HG03108 (cell line): ENCODE data around the gene FOXC1.

Experiments used
- ATAC-seq: cut with Tn5 transposase; IDR thresholded peaks from one replicate; pipeline ENCODE4 v1.9.1; 2021; ENCODE audit warnings: moderate library complexity; ENCODE audit not compliant: unreplicated experiment

FOXC1 gene

DNA sequence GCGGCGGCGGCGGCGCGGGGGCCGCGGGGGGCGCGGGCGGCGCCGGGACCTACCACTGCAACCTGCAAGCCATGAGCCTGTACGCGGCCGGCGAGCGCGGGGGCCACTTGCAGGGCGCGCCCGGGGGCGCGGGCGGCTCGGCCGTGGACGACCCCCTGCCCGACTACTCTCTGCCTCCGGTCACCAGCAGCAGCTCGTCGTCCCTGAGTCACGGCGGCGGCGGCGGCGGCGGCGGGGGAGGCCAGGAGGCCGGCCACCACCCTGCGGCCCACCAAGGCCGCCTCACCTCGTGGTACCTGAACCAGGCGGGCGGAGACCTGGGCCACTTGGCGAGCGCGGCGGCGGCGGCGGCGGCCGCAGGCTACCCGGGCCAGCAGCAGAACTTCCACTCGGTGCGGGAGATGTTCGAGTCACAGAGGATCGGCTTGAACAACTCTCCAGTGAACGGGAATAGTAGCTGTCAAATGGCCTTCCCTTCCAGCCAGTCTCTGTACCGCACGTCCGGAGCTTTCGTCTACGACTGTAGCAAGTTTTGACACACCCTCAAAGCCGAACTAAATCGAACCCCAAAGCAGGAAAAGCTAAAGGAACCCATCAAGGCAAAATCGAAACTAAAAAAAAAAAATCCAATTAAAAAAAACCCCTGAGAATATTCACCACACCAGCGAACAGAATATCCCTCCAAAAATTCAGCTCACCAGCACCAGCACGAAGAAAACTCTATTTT is 2.0 kb downstream of the FOXC1 start:
- no peak for ATAC-seq

DNA sequence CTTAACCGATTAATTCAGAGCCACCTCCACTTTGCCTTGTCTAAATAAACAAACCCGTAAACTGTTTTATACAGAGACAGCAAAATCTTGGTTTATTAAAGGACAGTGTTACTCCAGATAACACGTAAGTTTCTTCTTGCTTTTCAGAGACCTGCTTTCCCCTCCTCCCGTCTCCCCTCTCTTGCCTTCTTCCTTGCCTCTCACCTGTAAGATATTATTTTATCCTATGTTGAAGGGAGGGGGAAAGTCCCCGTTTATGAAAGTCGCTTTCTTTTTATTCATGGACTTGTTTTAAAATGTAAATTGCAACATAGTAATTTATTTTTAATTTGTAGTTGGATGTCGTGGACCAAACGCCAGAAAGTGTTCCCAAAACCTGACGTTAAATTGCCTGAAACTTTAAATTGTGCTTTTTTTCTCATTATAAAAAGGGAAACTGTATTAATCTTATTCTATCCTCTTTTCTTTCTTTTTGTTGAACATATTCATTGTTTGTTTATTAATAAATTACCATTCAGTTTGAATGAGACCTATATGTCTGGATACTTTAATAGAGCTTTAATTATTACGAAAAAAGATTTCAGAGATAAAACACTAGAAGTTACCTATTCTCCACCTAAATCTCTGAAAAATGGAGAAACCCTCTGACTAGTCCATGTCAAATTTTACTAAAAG is 2.7 kb downstream of the FOXC1 start:
- ATAC-seq: no peak

DNA sequence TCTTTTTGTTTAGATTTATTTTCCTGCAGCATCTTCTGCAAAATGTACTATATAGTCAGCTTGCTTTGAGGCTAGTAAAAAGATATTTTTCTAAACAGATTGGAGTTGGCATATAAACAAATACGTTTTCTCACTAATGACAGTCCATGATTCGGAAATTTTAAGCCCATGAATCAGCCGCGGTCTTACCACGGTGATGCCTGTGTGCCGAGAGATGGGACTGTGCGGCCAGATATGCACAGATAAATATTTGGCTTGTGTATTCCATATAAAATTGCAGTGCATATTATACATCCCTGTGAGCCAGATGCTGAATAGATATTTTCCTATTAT is 3.2 kb downstream of the FOXC1 start:
- ATAC-seq: no peak

DNA sequence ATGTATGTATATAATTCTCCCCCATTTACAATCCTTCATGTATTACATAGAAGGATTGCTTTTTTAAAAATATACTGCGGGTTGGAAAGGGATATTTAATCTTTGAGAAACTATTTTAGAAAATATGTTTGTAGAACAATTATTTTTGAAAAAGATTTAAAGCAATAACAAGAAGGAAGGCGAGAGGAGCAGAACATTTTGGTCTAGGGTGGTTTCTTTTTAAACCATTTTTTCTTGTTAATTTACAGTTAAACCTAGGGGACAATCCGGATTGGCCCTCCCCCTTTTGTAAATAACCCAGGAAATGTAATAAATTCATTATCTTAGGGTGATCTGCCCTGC is 3.6 kb downstream of the FOXC1 start:
- ATAC-seq: no peak

DNA sequence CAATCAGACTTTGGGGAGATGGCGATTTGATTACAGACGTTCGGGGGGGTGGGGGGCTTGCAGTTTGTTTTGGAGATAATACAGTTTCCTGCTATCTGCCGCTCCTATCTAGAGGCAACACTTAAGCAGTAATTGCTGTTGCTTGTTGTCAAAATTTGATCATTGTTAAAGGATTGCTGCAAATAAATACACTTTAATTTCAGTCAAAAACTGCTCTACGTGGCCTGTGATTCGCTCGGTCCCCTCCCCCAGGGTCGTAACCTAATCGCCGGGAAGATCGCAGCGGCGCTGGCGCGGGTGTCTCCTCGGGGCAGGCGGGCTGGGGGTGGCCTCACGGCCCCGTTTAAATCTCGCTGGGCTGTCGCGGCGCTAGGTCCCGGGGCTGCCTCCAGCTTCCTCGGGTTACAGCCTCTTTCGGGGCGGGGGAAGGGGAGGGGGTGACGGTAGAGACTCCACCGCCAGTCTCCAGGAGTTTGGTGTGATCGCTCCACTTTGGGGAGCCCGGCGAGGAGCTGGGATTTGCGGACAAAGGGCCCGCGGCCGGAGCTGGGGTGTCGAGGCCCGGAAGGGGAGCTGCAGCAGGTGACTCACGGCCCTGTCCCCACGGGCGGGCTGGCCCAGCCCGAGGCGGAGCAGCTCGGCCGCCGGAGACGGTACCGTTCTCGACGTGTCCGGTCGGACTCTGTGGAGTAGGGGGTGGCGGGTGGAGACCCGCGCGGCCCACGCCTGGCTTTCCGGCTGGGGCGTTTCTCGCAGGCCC is 4.2 kb downstream of the FOXC1 start:
- ATAC-seq: no peak

DNA sequence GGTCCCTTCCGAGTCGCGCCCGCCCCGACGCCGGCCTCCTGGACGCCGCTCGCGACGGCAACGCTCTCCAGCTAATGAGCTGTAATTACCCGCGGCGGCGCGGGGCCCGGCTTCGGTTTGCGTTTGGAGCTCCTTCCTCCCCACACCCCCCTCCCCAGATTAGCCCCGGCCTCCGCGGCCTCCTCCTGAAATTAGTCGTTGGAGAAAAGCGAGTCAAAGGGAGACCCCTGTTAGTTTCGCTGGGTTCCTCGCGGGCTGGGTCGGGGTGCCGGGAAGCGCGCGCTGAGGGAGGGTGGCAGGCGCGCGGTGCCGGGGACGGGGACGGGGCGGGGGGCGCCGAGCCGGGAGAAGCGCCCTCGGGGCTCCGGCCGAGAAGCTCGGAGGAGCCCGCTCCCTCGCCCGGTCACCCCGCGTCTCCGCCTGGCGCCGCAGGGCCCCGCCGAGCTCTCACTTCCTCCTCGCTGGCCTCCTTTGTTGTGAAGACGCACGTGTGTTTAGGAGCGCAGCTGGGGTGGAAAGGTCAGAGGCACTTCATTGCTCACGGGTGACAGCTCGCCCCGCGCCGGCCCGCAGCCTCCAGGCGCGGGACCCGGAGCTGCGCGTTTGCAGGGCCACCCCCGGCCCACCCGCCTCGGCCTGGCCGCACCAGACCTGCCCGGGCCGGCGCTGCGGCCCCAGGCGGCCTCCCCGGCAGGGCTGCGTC is 4.9 kb downstream of the FOXC1 start:
- no peak for ATAC-seq

DNA sequence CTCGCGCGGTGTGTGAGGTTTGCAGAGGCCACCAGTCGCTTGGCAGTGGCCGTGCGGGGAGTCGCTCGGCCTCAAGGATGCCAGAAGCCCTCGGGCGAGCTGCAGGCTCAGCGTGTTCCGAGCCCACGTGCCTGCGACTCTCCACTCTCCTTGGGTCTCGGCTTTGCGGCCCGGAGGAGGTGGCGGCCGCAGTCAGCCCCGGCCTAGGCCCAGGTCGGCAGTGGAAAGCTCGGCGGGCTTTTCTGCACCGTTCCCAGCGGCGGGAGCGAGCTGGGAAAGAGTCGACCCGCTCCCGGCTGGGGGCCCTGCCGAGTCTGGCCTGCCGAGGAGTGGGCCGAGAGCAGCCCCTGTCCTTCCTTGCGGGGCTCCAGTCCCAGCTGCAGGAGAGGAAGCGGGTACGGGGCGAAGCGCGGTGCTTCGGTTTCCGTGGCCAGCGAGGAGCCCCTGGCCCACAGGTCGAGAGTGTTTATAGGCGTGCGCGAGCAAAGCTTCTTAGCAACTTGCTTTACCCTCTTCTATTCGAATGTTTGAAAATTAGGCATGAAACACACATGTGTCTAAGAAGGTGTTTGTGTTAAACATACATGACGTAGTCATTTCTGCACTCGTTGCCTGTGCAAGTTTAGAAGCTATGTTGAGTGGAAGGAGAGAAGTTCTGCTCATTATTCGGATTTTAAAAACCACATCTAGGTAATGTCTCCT is 5.6 kb downstream of the FOXC1 start:
- ATAC-seq: no peak

DNA sequence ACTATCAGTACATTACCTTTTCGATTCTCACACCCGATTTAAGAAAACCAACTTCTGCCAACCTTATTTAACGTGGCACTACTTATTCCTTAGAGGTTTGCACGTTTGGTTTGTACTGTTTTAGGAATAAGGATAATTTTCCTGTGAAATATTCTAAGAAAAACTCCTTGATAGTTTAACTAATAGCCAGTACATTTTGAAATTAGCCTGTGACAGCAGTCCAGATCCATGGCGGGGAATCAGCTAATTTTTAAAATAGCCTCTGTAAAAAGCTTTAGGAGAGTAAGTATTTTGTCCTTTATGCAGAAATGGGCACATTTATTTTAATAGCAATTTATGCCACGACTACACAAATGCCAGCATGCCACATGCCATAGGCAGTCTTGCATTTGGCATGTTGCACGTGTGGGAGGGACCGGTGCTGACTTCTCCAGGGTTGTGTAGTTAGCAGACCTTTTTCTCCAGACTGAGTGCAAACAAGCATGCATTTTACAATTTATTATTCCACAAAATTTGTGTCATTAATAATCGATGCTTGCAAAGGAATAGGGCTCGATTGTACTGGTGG is 6.2 kb downstream of the FOXC1 start:
- no peak for ATAC-seq

DNA sequence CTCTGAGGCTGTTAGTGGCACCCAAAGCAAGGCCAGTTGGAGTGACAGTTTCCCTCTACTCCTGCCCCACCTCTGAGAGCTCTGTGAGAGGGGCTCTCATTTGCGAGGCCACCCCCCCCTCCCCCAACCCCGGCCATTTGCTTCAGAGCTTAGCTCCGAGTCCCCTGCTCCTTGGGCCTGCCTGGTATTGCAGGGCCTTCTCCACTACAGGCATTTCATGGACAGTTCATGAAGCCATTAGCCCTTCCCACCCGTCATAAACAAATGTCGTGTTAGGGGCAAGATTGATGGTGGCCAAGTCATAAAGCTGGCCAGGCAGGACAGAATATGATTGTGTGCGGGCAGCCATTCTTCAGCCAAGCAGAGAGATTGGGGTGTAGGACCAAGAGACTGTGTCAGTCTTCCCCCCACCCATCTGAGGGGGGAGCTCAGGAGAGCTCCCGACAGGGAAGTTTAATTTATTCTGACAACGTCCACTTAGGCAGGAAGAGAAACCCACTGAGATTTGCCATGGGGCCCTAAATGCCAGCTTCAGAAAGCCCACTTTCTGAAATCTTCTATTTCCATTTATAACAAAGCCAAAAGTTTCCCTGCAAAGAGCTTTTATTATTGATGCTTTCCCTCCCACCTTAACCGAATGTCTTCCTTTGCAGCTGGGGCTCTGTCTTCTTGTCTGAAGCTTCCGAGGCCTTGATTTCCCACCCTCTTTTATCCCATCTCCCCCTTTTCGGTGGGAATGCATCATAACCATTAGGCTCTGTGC is 7.2 kb downstream of the FOXC1 start:
- no peak for ATAC-seq

DNA sequence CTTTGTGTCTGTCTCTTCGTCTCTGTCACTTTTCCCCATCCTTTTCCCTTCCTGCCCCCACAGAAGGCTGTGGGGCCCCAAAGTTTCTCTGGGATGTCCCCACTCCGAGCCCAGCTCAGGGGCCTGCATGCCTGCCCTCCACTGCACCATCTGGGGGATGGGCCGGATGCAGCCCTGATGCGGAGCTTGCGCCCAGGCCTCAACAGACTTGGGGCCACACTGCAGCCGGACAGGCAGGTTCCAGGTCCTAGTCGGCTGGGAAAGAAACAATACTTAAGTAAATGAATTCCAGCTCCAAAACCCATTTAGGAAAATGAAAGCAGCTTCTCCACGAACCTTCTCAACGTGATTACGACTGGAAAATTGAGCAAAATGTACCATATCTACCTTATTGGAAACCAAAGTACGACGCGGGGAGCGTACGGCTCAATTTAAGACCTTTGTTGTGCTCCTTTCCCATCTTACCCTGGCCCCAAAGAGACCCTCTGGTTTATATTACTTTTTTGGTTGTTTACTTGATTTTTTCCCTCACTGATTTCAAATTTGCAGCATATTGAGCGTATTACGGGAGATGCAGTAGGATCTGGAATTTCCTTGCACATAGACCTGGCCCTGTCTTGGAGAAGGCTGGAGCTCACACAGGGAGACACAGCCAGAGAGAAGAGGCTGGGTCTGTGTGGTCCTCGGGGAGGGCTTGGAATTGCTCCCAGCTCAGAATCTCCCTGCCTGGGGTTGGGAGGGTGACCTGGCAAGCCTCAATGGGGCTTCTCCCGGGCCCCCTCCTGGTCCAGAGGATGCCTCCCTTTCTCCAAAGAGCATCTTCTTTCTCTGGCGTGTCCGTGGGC is 8.0 kb downstream of the FOXC1 start:
- no peak for ATAC-seq

DNA sequence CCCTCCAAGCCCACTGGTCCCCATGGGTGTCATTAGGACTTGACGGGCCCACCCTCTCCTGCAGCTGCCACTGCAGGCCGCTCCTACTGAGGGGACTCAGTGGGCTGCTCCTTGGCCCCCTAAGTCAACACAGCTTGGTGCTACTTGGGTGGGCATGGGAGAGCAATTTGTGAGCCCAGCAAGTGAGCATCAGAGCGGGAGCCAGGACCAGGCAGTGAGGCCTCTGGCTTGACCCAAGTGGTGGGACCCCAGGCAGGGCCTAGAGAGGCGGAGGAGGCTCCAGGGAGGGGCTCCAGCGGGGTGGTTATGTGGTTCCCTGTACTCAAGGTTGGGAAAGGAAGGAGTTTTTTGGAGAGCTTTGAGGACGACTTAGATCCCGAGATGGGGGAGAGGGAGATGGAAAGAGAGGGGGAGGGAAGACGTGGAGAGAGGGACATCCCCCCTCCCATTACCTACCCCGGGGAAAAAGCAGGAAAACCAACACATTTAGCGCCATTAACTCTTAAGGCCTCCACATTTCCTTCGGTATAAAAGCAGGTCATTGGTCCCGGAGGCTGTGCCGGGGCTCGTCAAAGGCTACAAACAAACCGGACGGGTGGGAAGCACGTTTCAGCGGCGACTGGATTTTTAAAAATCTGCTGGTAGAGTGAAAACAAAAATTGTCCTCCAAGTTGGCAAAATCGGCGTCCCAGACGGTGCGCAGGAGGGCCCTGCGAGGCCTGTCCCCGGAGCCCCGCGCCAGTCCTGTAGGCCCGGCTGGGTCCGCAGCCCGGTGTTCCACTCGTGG is 8.8 kb downstream of the FOXC1 start:
- ATAC-seq: no peak

DNA sequence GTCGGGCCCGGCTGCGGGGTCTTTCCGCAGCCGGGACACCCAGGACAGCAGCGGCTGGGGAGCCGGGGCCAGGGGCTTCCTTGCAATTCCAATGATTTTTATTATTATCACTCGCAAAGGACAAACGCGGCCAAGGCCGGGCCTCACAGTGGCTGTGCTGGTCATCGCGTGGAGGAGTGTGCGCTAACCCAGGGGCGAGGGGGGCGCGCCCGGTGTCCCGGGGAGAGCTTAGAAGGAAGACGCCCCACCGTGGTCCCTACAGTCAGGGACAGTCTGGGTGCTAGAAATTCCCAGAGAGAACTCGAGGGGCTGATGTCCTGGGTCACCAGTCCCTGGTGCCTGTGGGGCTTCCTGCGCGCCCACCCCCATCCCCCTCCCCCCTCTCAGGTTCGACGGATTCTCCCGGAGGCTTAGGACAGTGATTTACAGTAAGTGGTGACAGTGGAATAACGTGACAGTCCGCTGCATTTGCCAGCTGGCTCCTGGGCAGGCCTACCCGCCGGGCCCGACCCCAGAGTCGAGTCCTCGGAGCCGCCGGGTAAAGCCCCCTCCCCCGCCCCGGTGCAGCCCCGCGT is 9.5 kb downstream of the FOXC1 start:
- no peak for ATAC-seq

DNA sequence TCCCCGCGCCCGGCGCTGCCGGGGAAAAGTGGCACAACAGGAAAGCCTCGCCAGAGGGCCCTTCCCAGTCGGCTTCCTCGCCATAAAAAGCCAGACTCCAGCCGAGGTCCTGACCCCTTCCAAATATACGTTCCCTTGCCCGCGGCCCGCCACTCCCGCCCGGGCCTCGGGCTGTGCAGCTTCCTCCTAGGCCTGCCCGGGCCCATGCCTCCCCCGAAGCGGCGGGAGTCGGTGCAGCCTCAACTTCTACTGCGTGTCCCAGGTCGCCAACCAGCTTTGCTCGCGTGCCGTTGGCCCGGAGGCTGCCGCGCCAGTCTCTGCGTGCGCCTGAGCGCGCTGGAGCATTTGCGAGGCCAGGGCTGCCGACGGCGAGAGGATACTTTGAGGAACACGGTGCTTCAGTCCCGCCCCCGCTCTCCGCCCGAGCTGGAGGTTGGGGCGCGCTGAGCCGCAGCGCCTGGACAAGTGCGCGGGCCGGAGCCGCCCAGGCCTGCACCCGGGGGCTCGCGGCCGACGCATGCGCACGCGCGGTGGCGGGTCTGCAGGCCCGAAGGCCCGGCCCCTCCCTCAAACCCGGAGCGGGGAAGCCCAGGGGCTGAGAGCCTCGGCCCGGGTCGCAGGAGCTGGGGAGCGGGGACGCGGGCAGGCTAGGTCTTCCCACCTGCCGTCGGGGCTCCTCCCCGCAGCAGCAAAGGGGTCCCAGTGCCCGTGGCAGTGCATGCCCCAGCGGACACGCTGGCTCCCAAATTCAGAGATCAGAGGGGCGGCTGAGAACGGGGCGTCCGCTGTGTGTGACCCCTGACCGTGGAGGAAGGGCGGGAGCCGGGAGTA is 10.2 kb downstream of the FOXC1 start:
- ATAC-seq: no peak

DNA sequence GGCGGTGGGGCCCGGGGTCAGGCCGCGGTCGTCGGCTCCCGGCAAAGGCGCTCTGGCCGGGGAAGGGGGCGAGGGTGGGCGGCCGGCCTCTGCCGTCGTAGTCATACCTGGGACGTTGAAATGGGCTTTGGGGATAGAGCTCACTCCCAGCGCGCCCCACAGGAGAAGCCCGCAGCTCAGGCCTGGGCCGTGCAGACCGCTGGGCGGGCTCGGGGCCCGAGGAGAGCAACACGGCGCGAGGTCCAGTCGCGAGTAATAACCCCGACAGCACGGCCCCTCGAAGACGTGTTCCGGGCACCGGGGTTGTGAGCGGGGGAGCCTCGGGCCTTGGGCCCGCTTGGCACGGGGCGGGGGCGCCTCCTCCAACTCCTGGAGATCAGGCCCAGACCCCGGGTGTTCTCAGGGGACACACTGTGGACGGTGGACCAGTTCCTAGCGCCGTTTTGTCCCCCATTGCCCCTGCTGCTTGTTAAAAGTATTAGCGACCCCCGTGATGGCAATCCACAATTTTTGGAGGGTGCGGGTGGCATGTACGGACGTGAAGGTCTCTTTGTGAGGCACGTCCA is 10.9 kb downstream of the FOXC1 start:
- no peak for ATAC-seq

DNA sequence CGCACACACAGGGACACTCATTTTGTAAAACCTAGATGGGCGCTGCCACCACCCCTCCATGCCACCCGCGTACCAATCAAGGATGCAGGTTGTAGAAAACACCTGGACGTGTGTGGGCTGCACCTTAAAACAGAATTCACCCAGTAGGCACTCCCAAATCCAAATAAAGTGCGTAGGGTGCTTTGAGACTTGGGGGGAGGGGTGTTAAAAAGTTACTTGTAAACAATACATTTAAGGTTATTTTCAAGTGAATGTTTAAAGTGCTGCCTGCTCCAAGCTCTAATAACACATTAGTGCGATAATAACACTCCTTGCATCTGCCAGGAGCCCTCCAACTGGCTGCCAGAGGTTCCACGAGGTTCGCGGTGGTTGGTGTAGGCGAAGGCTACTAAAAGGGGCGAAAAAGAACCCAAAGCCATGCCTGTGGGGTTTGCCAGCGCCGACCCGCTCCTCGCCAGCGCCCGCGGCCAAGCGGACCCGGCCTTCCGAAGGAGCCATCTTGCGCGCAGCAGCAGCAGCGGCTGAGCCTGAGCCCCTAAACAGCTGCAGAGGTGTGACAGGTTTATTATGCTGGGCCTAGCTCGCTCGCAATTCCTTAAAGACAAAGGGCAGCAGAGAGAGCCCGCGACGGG is 11.5 kb downstream of the FOXC1 start:
- ATAC-seq: no peak

DNA sequence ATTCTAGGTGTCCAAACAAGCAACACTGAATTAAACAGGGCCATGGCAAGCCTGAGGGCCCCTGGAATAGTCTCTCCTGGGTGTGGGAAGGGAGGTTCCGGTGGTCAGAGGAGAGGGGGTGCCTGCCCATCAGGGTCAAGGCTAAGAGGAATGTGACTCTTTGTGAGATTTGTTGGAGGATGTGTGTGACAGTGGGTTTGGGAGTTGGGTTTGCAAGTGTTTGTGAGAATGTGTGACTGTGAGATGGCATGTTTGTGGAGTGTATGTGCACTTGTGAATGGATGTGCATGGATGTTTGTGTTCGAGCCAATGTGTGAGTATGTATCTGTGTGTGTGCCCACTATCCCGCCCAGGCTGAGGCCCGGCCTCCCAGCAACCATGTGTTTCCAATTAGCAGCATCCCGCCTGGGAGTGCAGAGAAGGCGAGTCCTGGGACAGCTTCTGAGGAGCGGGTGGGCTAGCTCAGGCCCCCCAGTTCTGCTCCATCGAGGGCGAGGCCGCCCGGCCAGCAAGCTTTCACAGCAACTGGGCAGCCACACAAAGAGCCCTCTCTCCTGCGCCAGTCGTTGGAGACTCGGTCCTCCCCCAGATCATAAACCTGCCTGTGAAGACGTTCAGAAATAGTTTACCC is 12.6 kb downstream of the FOXC1 start:
- ATAC-seq: no peak
